GM10248 (cell line): ENCODE results near the gene KIF26B.

Experiments
- CTCF ChIA-PET: fragments of 300-600 bp; sonication (Branson Sonifier 250); formaldehyde crosslinking; extraction: SDS; loops from one replicate; lab custom pipeline; 2021; ENCODE audit warnings: antibody characterized with exemption; lab: Yijun Ruan, JAX
- POLR2A ChIA-PET: fragments of 350-650 bp; sonication (Branson Sonifier 250); formaldehyde crosslinking; extraction: SDS; loops from one replicate; lab custom pipeline; 2020; ENCODE audit warnings: antibody characterized with exemption; lab: Yijun Ruan, JAX
- DNase-seq: peaks from one replicate; pipeline ENCODE4 v3.0.0; 2012; ENCODE audit errors: extremely low spot score
- TF ChIP-seq, protein P1 (sequence below): IDR thresholded peaks from 2 replicates; pipeline ENCODE4 v1.5.1; 2012; ENCODE audit warnings: mild to moderate bottlenecking, low read depth; ENCODE audit errors: extremely low read depth, missing control alignments, control extremely low read depth

KIF26B gene

DNA sequence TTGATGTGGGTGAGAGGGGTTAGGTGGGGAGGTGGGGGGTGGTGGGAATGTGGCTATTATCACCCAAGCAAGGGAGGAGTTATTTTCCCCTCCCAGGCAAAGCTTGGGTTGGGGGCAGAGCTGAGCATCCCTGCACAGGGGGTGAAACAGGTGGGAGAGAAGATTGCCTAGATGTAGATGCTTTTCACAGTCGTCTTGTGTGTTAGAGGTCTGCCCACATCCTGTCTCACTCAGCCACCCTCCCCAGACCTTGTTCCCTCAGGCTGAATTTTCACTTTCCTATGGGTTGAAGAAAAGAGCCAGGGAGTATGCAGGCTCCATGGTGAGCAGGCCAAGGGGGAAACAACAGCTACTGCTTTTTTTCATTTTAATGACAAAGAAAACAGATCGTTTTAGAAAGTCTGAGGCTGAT is 223.5 kb downstream of the KIF26B start:
- ChIA-PET POLR2A (no interaction called here), CTCF (no interaction called here)
- TF ChIP-seq, protein P1, sequence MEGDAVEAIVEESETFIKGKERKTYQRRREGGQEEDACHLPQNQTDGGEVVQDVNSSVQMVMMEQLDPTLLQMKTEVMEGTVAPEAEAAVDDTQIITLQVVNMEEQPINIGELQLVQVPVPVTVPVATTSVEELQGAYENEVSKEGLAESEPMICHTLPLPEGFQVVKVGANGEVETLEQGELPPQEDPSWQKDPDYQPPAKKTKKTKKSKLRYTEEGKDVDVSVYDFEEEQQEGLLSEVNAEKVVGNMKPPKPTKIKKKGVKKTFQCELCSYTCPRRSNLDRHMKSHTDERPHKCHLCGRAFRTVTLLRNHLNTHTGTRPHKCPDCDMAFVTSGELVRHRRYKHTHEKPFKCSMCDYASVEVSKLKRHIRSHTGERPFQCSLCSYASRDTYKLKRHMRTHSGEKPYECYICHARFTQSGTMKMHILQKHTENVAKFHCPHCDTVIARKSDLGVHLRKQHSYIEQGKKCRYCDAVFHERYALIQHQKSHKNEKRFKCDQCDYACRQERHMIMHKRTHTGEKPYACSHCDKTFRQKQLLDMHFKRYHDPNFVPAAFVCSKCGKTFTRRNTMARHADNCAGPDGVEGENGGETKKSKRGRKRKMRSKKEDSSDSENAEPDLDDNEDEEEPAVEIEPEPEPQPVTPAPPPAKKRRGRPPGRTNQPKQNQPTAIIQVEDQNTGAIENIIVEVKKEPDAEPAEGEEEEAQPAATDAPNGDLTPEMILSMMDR, result no peak
- DNase-seq, result no peak

DNA sequence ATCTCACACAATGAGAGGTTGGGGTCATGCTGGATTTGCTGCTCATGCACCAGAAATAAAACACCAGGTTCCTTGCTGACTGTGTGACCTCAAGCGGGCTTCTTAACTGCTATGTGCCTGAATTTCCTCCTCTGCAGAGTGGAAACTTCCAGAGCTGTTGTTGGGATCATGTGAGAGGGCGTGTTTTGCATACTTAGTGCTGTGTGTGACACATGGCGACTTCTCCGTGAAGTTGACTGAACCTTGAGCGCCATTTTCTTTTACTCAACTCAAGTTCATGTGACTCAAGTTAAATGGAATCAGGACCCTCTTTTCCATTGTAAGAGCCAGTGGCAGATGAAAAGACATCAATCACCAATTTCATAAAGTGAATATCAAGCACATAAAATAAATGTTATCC is 224.0 kb downstream of the KIF26B start:
- no peak for DNase-seq
- TF ChIP-seq, protein P1, result no peak
- ChIA-PET POLR2A (no interaction called here), CTCF (no interaction called here)

DNA sequence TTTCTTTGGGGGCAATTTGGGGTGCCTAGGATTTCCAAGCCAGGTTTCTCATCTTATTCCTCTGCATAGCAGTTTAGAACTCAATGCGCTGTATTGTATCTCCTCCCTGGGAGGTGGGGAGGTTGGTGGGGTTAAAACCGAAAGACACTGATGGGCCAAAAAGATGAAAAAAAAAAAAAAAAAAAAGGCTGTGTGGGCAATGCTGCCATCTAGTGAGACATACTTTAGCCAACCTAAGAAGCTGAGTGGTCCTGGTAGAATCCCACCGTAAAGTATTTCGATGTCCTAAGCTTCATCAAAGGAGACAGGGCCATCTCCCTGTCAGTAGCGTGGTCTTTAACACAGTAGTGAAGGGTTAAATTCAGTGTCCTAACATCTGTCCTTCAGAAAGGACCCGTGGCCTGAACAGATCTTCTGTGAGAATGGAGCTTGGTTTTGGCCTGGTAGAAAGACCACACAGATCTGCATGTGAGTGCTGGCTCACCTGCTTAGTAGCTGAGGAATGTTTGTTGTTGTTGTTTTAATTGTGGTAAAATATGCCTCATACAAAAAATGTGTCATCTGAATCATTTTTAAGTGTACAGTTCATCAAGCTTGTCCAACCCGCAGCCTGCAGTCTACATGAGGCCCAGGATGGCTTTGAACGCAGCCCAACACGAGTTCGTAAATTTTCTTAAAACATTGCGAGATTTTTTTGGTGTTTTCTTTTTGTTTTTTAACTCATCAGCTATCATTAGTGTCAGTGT is 226.2 kb downstream of the KIF26B start:
- CTCF ChIA-PET, result interaction anchor here (0.8 to 1.4 kb wide), 5 partner anchors 19 to 235 kb away, joined by 3 to 6 read pairs (median 3); no protein-coding TSS in a partner anchor

DNA sequence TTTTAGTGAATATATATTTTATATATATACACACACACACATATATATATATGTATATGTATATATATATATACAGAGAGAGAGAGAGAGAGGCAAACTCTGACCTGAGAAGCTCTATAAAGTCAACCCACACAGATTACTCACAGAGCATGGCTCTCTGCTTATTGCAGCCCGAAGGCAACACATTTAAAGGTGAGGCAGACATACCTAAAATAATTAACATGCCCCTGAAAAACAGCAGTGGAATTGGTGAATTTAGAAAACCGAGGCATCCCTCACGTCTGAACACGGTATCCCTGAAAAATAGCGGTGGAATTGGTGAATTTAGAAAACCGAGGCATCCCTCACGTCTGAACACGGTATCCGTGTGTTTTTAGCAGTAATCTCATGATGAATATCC is 228.2 kb downstream of the KIF26B start:
- TF ChIP-seq, protein P1, result no peak
- ChIA-PET POLR2A (no interaction called here), CTCF (no interaction called here)
- no peak for DNase-seq

More for the DNA sequence above, 226.2 kb downstream of the KIF26B start:
- POLR2A ChIA-PET, result no interaction called here
- TF ChIP-seq, protein P1, result no peak
- no peak for DNase-seq

DNA sequence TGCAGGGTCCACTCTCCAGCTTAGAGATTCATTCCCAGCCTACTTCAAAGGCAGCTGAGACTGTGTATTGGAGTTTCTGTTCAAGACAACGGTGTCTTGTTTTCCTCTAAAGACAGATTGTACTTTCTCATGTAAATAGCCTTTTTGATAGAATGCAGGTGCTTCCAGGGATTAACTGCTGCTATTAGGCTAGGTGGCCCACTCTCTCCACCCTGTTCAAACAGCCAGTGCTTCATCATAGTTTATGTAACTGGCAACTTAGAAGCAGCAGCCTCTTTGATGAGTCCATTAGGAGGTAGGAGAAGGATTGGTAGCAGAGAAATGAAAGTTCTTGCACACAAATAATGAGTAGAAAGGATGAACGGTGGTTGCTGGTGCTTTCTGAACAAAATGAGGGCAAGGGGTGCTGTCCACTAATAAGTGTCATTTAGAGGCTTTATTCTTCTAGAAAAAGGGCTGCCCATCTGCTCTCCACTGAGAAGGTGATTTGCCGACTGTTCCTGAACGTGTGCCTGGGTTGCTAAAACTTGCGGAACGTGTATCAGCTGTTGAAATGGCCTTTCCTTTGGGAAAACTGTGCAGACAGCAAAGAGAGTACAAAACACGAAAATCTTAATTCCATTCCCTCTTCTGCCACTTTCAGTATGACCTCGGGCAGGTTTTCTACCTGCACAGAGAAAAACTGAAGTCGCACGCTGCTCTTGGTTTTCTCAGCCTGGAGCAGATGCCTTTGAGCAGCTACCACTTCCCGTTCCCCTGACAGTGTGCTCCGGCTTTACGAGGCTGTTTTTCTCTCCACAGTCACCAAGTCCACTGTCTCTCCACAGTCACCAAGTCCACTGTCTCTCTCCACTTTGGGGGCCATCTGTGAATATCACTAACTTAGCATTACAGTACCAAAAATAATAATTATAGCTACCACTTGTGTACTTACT is 228.9 kb downstream of the KIF26B start:
- ChIA-PET POLR2A (no interaction called here), CTCF (no interaction called here)
- no peak for DNase-seq
- TF ChIP-seq, protein P1, result no peak

DNA sequence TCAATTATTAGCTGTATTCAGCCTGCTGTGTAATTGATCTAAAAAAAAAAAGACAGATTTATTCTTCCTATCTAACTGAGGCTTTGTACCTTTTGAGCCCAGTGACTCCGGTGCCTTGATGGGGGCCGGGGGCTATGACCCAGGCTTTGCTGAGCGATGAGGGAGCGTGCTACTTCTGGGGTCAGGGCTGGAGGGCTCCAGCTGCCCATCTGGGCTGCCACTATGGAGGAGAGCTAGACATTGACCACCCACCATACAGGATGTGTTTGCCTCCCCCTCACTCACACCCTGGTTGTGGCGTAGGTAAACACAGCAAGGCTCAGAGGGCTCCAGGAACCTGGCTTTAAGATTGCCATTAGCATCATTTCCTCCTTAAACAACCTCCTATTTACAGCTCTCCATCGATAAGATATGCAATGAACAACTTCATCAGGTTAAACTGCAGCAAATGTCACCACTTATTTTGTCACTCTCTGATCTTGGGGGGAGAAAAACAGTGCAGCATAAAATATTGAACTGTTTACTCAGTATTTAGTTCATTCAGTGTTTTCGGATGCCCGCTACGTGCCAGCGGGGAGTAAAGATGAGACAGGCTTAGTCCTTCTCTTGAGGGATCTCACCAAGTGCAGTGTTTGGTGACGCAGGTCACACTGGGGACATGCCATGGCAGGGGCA is 231.6 kb downstream of the KIF26B start:
- ChIA-PET CTCF (interaction anchor here (1.0 to 1.9 kb wide), 2 partner anchors 11 to 13 kb away, joined by 3 to 4 read pairs; no protein-coding TSS in a partner anchor), POLR2A (no interaction called here)
- DNase-seq, result no peak
- TF ChIP-seq, protein P1, result no peak
